Stimulated activated CD8-positive, alpha-beta memory T cell treated with anti-CD3 and anti-CD28 coated beads, Interleukin-4, amount 100 ng/mL, for 4 hours (primary cell): Measurements from ENCODE around the gene CNBP.
A peak's percentile ranks its signal among the peaks of the same experiment; 100 is the strongest.
"Not testable (repeated sequence)": the region's sequence is repeated elsewhere in the genome, so short reads cannot be mapped to it uniquely, and the experiment has no call there.

Experiments used
- DNase-seq, 2 donors: peaks; one replicate each; pipeline ENCODE4 v3.0.0-alpha.2; 2020; ENCODE audit warnings: low read depth in 2 of 2, low spot score in 1 of 2

The CNBP gene

GRCh38 chr3:129185783-129186182, 2.1 kb upstream of the CNBP start:
- DNase-seq, result no peak

- DNase-seq, result not testable (repeated sequence)
These were observed 1.3 kb upstream of the CNBP start for GRCh38 chr3:129184784-129185542.

- DNase-seq, result no peak
These were observed 631 bp upstream of the CNBP start for GRCh38 chr3:129184396-129184657.

GRCh38 chr3:129182390-129183185, 1.1 kb downstream of the CNBP start:
- DNase-seq, result peak in 1 of 2 donors; percentile 7

- DNase-seq, result no peak
These were observed 1.9 kb downstream of the CNBP start for GRCh38 chr3:129181819-129182218.

- DNase-seq, result no peak
These were observed 3.2 kb downstream of the CNBP start for GRCh38 chr3:129180461-129180860.

GRCh38 chr3:129176051-129176450, 7.6 kb downstream of the CNBP start:
- no peak for DNase-seq

- DNase-seq, result no peak
These were observed 10.0 kb downstream of the CNBP start for GRCh38 chr3:129173725-129174124.

GRCh38 chr3:129173206-129173605, 10.5 kb downstream of the CNBP start:
- no peak for DNase-seq

GRCh38 chr3:129166579-129167332, 16.9 kb downstream of the CNBP start:
- no peak for DNase-seq

GRCh38 chr3:129165594-129165993, 18.1 kb downstream of the CNBP start:
- DNase-seq, result not testable (repeated sequence)

GRCh38 chr3:129164500-129164899, 19.2 kb downstream of the CNBP start:
- DNase-seq, result no peak

GRCh38 chr3:129162729-129163579, 20.7 kb downstream of the CNBP start:
- no peak for DNase-seq

- DNase-seq, result no peak
These were observed 21.8 kb downstream of the CNBP start for GRCh38 chr3:129161860-129162271.

- DNase-seq, result peak; percentile 65 to 78
These were observed 22.5 kb downstream of the CNBP start, which contains the start of gene ISY1 for GRCh38 chr3:129160891-129161859. TSS of gene ISY1 (minus strand) at chr3:129161063. CDS start at chr3:129160975, 88 bp downstream.

GRCh38 chr3:129144786-129145185, 38.9 kb downstream of the CNBP start:
- DNase-seq, result no peak

- DNase-seq, result not testable (repeated sequence)
These were observed 42.7 kb downstream of the CNBP start for GRCh38 chr3:129141011-129141410.

GRCh38 chr3:129139911-129140310, 43.8 kb downstream of the CNBP start:
- no peak for DNase-seq

- not testable (repeated sequence) for DNase-seq
These were observed 47.4 kb downstream of the CNBP start for GRCh38 chr3:129136275-129136674.
